Measurements from ENCODE around the gene SH3PXD2A. TPM values are rescaled to one million over a fixed set of nuclear protein-coding genes. Genes with fewer than 3 reads are reported as not detected.

The SH3PXD2A gene
- total and polyA plus RNA-seq, 12 donors, result 5.7 to 34.5 (median 19.2) TPM

DNA sequence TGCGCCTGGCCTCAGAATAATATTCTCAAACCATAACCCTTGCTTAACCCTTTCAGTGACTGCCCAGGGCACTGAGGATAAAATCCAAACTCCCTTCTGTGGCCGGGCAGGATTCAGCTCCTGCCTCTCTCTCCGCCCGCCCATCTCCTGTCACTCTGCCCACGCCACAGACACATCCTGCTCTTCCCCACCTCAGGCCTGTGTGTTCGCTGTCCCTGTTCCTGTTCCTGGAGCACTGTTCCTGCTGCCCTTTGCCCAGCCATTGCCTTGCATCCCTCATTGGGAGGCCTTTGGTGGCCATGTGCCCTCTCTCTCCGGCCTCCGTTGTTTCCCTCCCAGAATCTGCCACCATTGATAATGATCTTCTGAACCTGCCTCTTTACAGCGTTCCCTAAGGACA, 108.8 kb downstream of the SH3PXD2A start:
- intact Hi-C loops (cut with DNase I), result no loop called here

DNA sequence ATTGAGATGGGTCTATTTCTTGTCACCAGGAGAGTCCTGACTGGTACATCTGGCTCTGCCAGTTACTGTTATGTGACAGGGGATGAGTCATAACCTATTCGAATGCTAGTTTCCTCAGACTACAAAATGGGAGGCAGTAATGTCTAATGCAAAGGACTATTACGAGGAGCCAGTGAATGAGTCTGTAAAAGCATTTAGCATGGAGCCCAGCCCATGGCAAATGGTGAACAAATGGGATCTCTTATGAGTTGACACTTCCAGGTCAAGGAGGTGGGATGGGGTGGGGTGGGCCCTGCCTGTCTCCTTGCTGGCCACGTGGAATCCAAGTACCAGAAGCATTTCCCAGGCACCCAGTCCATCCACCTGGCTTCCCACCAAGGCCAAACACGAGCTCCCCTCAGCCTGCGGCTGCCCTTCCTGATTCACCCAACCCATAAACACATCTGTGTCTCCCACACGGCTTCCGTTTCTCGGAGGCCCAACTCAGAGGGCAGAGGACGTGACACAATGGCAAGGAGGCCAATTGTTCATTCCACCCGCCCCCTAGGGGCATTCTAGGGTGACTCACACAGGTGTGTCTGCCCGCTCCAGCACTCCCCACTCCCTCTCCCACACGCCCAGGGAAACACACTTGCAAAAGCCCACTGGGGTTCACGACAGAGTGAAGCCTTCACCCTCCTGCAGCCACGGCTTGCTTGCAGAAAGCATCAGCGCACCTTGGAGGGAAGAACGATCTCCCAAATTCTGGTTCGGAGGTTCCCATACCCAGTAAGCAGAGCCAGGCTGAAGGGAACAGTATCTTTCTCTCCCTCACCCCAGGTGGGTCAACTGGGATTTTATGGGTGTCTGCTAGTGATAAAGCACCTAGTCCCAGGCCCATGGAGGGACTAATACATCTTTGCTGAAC, 109.8 kb downstream of the SH3PXD2A start:
- Histone ChIP-seq H3K27ac (no peak overlapping the region), H3K36me3 (replicated peaks in 1 of 2) (no peaks in the 10 kb centered on the region), H3K4me3 (no peak overlapping the region), H3K4me1 (replicated peaks in 1 of 2) (no peaks in the 10 kb centered on the region), H3K9me3 (replicated peaks in 1 of 3) (no peaks in the 10 kb centered on the region), H3K27me3 (no peaks in the 10 kb centered on the region)
- no peak for TF ChIP-seq POLR2A (IDR thresholded peaks at IDR 0.05)
- TF ChIP-seq, protein P1, sequence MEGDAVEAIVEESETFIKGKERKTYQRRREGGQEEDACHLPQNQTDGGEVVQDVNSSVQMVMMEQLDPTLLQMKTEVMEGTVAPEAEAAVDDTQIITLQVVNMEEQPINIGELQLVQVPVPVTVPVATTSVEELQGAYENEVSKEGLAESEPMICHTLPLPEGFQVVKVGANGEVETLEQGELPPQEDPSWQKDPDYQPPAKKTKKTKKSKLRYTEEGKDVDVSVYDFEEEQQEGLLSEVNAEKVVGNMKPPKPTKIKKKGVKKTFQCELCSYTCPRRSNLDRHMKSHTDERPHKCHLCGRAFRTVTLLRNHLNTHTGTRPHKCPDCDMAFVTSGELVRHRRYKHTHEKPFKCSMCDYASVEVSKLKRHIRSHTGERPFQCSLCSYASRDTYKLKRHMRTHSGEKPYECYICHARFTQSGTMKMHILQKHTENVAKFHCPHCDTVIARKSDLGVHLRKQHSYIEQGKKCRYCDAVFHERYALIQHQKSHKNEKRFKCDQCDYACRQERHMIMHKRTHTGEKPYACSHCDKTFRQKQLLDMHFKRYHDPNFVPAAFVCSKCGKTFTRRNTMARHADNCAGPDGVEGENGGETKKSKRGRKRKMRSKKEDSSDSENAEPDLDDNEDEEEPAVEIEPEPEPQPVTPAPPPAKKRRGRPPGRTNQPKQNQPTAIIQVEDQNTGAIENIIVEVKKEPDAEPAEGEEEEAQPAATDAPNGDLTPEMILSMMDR (IDR thresholded peaks at IDR 0.05), result no peak
- DNase-seq, result no peak
- WGBS, 4 donors, result 80 to 89% (median 84%) methylated on average over 17 of the region's 17 CpGs
- intact Hi-C loops (cut with DNase I), result no loop called here

More for the DNA sequence above, 108.8 kb downstream of the SH3PXD2A start:
- no peak for DNase-seq
- peak overlapping the region in 1 of 5 donors; percentile 16 for H3K27ac ChIP-seq
- no peaks in the 10 kb centered on the region for H3K9me3 ChIP-seq (replicated peaks in 1 of 3)
- H3K4me1 ChIP-seq (replicated peaks in 1 of 2), result no peaks in the 10 kb centered on the region
- no peaks in the 10 kb centered on the region for H3K36me3 ChIP-seq (replicated peaks in 1 of 2)
- H3K27me3 ChIP-seq, result no peaks in the 10 kb centered on the region
- no peak overlapping the region for H3K4me3 ChIP-seq
- WGBS, 4 donors, result 71 to 91% (median 88%) methylated on average over 9 of the region's 9 CpGs
- TF ChIP-seq POLR2A (IDR thresholded peaks at IDR 0.05), result no peak
- TF ChIP-seq, protein P1 (IDR thresholded peaks at IDR 0.05), result no peak

DNA sequence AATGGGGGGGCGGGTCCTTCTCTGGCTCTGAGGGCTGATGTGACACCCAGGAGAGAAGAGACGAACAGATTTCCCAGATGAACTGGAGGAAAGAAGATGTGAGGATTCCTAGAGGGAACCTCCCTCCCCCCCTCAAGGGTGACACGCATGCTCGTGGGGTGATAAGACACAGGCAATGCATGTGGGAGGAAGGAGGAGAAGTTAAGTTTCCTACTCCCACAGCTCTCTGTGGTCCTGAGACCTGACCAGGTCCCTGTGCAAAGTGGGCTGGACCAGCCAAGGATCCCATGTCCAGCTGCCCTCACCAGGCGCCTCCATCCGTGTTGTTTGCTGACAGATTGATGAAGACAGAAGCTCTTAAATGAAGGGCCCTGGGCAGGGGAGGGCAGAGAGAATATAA, 112.6 kb downstream of the SH3PXD2A start:
- Histone ChIP-seq H3K4me1 (replicated peaks in 1 of 2) (peaks cover 0 to 5% of the 10 kb centered on the region in 2 donors), H3K36me3 (replicated peaks in 1 of 2) (no peaks in the 10 kb centered on the region), H3K27ac (no peak overlapping the region), H3K4me3 (no peak overlapping the region), H3K27me3 (no peaks in the 10 kb centered on the region), H3K9me3 (replicated peaks in 1 of 3) (no peaks in the 10 kb centered on the region)
- WGBS, 4 donors, result 82 to 91% (median 86%) methylated on average over 6 of the region's 6 CpGs
- no peak for DNase-seq
- TF ChIP-seq, protein P1 (IDR thresholded peaks at IDR 0.05), result no peak
- no peak for TF ChIP-seq POLR2A (IDR thresholded peaks at IDR 0.05)
- intact Hi-C loops (cut with DNase I), result no loop called here

DNA sequence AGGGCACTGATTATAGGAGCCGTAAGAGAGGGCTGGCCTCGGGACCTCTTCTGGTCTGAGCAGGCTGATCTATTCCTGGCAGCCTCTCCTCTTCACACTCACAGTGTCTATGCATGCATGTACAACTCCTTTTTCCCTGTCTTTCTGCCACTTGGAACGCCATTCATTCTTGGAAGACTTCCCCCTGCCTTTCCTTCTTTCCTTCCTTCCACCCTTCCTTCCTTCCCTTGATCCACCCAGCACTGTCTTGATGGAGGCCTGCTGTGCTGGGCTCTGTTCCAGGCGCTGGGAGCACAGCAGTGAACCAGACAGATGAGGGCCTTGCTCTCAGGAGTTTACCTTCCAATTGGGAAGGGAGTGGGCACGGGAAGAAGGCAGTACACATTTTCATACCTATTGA, 114.8 kb downstream of the SH3PXD2A start:
- H3K27me3 ChIP-seq, result no peaks in the 10 kb centered on the region
- 75 to 82% (median 79%) methylated on average over 5 of the region's 5 CpGs for WGBS, 4 donors

More for the DNA sequence above, 114.8 kb downstream of the SH3PXD2A start:
- H3K4me3 ChIP-seq, result no peak overlapping the region
- DNase-seq, result no peak
- H3K9me3 ChIP-seq (replicated peaks in 1 of 3), result no peaks in the 10 kb centered on the region
- H3K4me1 ChIP-seq (replicated peaks in 1 of 2), result peaks cover 0 to 5% of the 10 kb centered on the region in 2 donors
- TF ChIP-seq, protein P1 (IDR thresholded peaks at IDR 0.05), result no peak
- TF ChIP-seq POLR2A (IDR thresholded peaks at IDR 0.05), result no peak
- H3K27ac ChIP-seq, result no peak overlapping the region
- intact Hi-C loops (cut with DNase I), result no loop called here
- H3K36me3 ChIP-seq (replicated peaks in 1 of 2), result no peaks in the 10 kb centered on the region

Data from adrenal gland (tissue), 12 donors.